SK-N-SH (cell line): ENCODE measurements around the gene BOC.

Experiments
- CHD2 ChIP-seq: fragments of 150-350 bp; IDR thresholded peaks from 2 replicates; pipeline ENCODE4 v1.6.1; 2018; ENCODE audit warnings: low read length; ENCODE audit not compliant: partially characterized antibody
- CTCF ChIP-seq: fragments of 200-600 bp; sonication (generic); IDR thresholded peaks from 2 replicates; pipeline ENCODE4 v1.6.1; 2017; ENCODE audit warnings: antibody characterized with exemption, mild to moderate bottlenecking, moderate library complexity
- EP300 ChIP-seq, 2 experiments: IDR thresholded peaks; 2 replicates each; pipeline versions ENCODE4 v1.4.0 to v1.6.1; 2012; ENCODE audit warnings: borderline replicate concordance in 1 of 2, low read depth in 1 of 2, low read length in 1 of 2
- EZH2phosphoT487 ChIP-seq: fragments of 200-600 bp; sonication (generic); IDR thresholded peaks from 2 replicates; pipeline ENCODE4 v1.6.1; 2017; ENCODE audit warnings: low read depth, mixed run types, mild to moderate bottlenecking, antibody characterized with exemption, moderate library complexity, borderline replicate concordance
- NFIC ChIP-seq: IDR thresholded peaks from 2 replicates; pipeline ENCODE4 v1.4.0; 2012; ENCODE audit warnings: borderline replicate concordance
- POLR2AphosphoS5 ChIP-seq: IDR thresholded peaks from 2 replicates; pipeline ENCODE4 v1.6.1; 2012; ENCODE audit warnings: low read depth, low read length
- RAD21 ChIP-seq: IDR thresholded peaks from 2 replicates; pipeline ENCODE4 v1.6.1; 2012; ENCODE audit warnings: mild to moderate bottlenecking, low read length
- REST ChIP-seq: IDR thresholded peaks from 2 replicates; pipeline ENCODE4 v1.6.1; 2012; ENCODE audit warnings: mild to moderate bottlenecking, low read depth, low read length, moderate library complexity
- TEAD4 ChIP-seq: IDR thresholded peaks from 2 replicates; pipeline ENCODE4 v1.4.0; 2012; ENCODE audit warnings: mild to moderate bottlenecking, borderline replicate concordance; ENCODE audit not compliant: insufficient read depth
- ZBTB33 ChIP-seq: IDR thresholded peaks from 2 replicates; pipeline ENCODE4 v1.4.0; 2012; ENCODE audit warnings: low read depth, borderline replicate concordance

GRCh38 chr3:113273604-113274378 is 62.4 kb downstream of the BOC start:
- TF ChIP-seq REST (no peak), CHD2 (no peak), EP300 (IDR thresholded peaks at IDR 0.05; ENCODE audit: borderline replicate concordance in 1 of 2, low read depth in 1 of 2, low read length in 1 of 2) (no peak), TEAD4 (no peak), ZBTB33 (no peak), NFIC (no peak), POLR2AphosphoS5 (no peak), EZH2phosphoT487 (no peak), CTCF (no peak), RAD21 (no peak)
